Heart left ventricle (tissue), 16 donors: Measurements from ENCODE around the gene MED10. TPM values are rescaled to one million over a fixed set of nuclear protein-coding genes. Genes with fewer than 3 reads are reported as not detected.

Experiments
- ATAC-seq, 4 donors: fragments of 200-7000 bp; cut with Tn5 transposase; one replicate each; pipeline ENCODE4 v1.9.1; 2020 to 2022; ENCODE audit warnings: moderate library complexity in 4 of 4, mild to moderate bottlenecking in 3 of 4, moderate number of reproducible peaks in 1 of 4
- DNase-seq, 5 donors: peaks; one replicate each; pipeline ENCODE4 v3.0.0-alpha.2; 2020
- H3K27ac ChIP-seq, 12 donors: fragments of 200-600 bp; sonication (generic) in 4 of 12; one replicate each; pipeline versions ENCODE4 v1.5.0 to v1.8.0; 2016 to 2022; ENCODE audit warnings: mild to moderate bottlenecking in 2 of 12
- H3K27me3 ChIP-seq, 9 donors: fragments of 200-600 bp; sonication (generic) in 2 of 9; one replicate each; pipeline versions ENCODE4 v1.5.1 to v1.8.0; 2016 to 2022; ENCODE audit warnings: mild to moderate bottlenecking in 3 of 9
- H3K36me3 ChIP-seq, 9 donors: fragments of 200-600 bp; sonication (generic) in 2 of 9; one replicate each; pipeline versions ENCODE4 v1.5.0 to v1.8.0; 2018 to 2022; ENCODE audit warnings: mild to moderate bottlenecking in 2 of 9
- H3K4me1 ChIP-seq, 12 donors: fragments of 200-600 bp; sonication (generic) in 4 of 12; one replicate each; pipeline versions ENCODE4 v1.5.0 to v1.8.0; 2016 to 2022; ENCODE audit warnings: mild to moderate bottlenecking in 3 of 12
- H3K4me3 ChIP-seq, 12 donors: fragments of 200-600 bp; sonication (generic) in 4 of 12; one replicate each; pipeline versions ENCODE4 v1.5.0 to v1.8.0; 2017 to 2022; ENCODE audit warnings: mild to moderate bottlenecking in 9 of 12, moderate library complexity in 4 of 12
- H3K9me3 ChIP-seq, 12 donors: fragments of 200-600 bp; sonication (generic) in 4 of 12; one replicate each; pipeline versions ENCODE4 v1.5.0 to v1.8.0; 2016 to 2022; ENCODE audit warnings: mild to moderate bottlenecking in 1 of 12
- POLR2A ChIP-seq, 2 donors: fragments of 450-650 bp; IDR thresholded peaks; one replicate each; pipeline ENCODE4 v1.6.1; 2017; ENCODE audit warnings: antibody characterized with exemption in 2 of 2, mild to moderate bottlenecking in 2 of 2, moderate library complexity in 2 of 2
- WGBS, 4 donors: extraction: QIAGEN DNeasy Blood & Tissue Kit in 2 of 4; methylation state at CpG; one replicate each; pipeline versions ENCODE4 v1.1.5 to v1.1.7; 2013 to 2018; 5-methylcytosine and 5-hydroxymethylcytosine counted together
- intact Hi-C, 10 donors: fragments of 100-400 bp; cut with DNase I; formaldehyde crosslinking; loops; one replicate each; pipeline versions ENCODE4 v1.11.1 to v1.14.2; 2022
- polyA plus RNA-seq, 2 donors: library from polyadenylated mRNA; stranded (reverse); fragments of 200-250 nt; gene quantifications; one replicate each; pipeline ENCODE4 v1.2.3, GENCODE V29; 2013
- total RNA-seq, 9 donors: library from RNA; depleted of rRNA in 2 of 9; stranded (reverse); fragments of >200 nt in 2 of 9; fragmentation: NEBNext Ultra II Directional in 3 of 9; extraction: Animal tissue kit (Norgen Biotek cat#: 25700) in 3 of 9; gene quantifications; one replicate each; pipeline versions ENCODE4 v1.1.0 to v1.2.4, GENCODE V29; 2016 to 2023
- TF ChIP-seq, protein P1 (sequence below), 12 donors: fragments of 200-600 bp; sonication (generic) in 4 of 12; IDR thresholded peaks; one replicate each; pipeline versions ENCODE4 v1.5.0 to v1.8.0; 2018 to 2022; ENCODE audit warnings: antibody characterized with exemption in 12 of 12, mild to moderate bottlenecking in 5 of 12
- donor health status: ischemic (EF 13 %, LVEDD 7.1; RV severe dilation, severe dysfunction).
- donor health status: healthy with polysubstance abuse.
- donor health status: DM: no; HTN: yes; CAD: no.
- donor health status: DM: no; HTN: no; CAD: no.
- donor health status: ischemic (EF 25% LVEDD 6.9; RV normal size, moderate dysfunction).
- donor health status: ischemic (EF 25% LVEDD 5.7; RV mildly dilated, moderate dysfunction).
- donor health status: healthy.
- donor health status: DM: yes; HTN: yes; CAD: no.
- donor health status: ischemic (EF 35%, LVEDD 5.7; RV mildly dilated, moderate dysfunction).
- donor health status: nonischemic (EF 11% LVEDD 7.7; RV severe dilation, severe dysfunction).
- donor health status: DM: yes; HTN: yes; CAD: no.
- donor health status: PGD.
- donor health status: ischemic (EF 29% LVEDD 5.4; RV normal size, mild dysfunction).
- donor health status: nonischemic (EF 23%, LVEDD 6.1; RV moderate dilation, normal function).

Gene MED10
- total and polyA plus RNA-seq, 11 donors = 13.2 to 51.9 (median 23.9) TPM

DNA sequence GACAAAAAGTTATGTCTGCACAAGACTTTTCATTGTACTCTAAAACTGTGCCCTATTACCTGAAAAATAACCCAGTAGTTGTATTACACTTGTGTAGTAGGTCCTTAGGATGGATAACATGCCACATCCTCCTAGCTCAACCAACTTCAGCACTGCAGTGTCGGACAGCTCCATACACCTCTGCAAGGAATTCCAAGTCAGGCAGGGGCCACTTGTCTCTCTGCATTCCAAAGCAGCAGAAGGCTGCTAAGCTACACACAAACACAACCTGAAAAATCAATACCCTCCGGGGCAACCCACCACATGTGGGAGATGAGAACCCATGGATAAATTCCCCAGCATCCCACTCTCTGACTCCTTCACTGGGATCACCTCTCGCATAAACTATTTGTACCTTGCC is 50.2 kb downstream of the MED10 start:
- H3K27ac ChIP-seq = no peak overlapping the region
- WGBS, 4 donors = 42 to 54% (median 44%) methylated on average over 3 of the region's 3 CpGs
- no peaks in the 10 kb centered on the region for H3K4me1 ChIP-seq
- no peak overlapping the region for H3K4me3 ChIP-seq
- intact Hi-C loops = no loop called here
- no peaks in the 10 kb centered on the region for H3K27me3 ChIP-seq
- ATAC-seq = no peak
- TF ChIP-seq, protein P1, sequence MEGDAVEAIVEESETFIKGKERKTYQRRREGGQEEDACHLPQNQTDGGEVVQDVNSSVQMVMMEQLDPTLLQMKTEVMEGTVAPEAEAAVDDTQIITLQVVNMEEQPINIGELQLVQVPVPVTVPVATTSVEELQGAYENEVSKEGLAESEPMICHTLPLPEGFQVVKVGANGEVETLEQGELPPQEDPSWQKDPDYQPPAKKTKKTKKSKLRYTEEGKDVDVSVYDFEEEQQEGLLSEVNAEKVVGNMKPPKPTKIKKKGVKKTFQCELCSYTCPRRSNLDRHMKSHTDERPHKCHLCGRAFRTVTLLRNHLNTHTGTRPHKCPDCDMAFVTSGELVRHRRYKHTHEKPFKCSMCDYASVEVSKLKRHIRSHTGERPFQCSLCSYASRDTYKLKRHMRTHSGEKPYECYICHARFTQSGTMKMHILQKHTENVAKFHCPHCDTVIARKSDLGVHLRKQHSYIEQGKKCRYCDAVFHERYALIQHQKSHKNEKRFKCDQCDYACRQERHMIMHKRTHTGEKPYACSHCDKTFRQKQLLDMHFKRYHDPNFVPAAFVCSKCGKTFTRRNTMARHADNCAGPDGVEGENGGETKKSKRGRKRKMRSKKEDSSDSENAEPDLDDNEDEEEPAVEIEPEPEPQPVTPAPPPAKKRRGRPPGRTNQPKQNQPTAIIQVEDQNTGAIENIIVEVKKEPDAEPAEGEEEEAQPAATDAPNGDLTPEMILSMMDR (IDR thresholded peaks at IDR 0.05) = no peak
- TF ChIP-seq POLR2A (IDR thresholded peaks at IDR 0.05) = no peak
- peaks cover 0 to 20% (median 0%) of the 10 kb centered on the region in 9 donors for H3K36me3 ChIP-seq
- H3K9me3 ChIP-seq = peaks cover 0 to 27% (median 8%) of the 10 kb centered on the region in 12 donors
- DNase-seq = no peak

DNA sequence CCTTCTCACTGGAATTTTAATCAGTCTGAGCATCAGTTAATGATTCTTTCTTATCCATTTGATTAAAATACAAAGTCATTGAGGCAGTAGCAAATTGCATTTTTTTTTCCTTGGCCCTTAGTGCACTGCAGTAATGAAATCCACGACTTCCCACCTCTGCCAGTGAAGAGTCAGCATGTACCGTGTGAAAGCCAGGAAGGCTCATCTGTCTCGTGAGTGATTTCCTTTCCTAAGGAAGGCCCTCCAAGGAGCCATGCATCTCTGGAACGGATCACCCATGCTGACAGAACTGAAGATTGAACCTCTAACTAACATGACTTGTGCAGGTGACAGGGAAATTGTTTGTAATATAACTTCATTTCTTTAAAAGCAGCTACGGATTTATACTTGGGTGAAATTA is 51.6 kb downstream of the MED10 start:
- Histone ChIP-seq H3K27ac (no peak overlapping the region), H3K27me3 (no peaks in the 10 kb centered on the region), H3K9me3 (peaks cover 0 to 27% (median 8%) of the 10 kb centered on the region in 12 donors), H3K36me3 (peaks cover 0 to 7% (median 0%) of the 10 kb centered on the region in 9 donors), H3K4me1 (no peaks in the 10 kb centered on the region), H3K4me3 (no peak overlapping the region)
- 57 to 72% (median 69%) methylated on average over 5 of the region's 5 CpGs for WGBS, 4 donors
- ATAC-seq = no peak
- intact Hi-C loops = no loop called here
- no peak for DNase-seq
- no peak for TF ChIP-seq POLR2A (IDR thresholded peaks at IDR 0.05)
- TF ChIP-seq, protein P1 (IDR thresholded peaks at IDR 0.05) = no peak

DNA sequence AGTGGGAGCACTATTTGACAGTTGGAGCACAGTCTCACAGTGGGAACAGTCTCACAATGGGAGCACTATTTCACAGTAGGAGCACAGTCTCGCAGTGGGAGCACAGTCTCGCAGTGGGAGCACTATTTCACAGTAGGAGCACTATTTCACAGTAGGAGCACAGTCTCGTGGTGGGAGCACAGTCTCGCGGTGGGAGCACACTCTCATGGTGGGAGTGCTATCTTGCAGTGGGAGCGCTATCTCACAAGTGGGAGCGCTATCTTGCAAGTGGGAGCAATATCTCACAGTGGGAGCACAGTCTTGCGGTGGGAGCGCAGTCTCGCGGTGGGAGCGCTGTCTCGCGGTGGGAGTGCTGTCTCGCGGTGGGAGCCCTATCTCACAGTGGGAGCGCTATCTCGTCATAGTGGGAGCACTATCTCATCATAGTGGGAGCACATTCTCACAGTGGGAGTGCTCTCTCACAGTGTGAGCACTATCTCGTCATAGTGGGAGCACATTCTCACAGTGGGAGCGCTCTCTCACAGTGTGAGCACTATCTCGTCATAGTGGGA is 56.1 kb downstream of the MED10 start:
- no peaks in the 10 kb centered on the region for H3K36me3 ChIP-seq
- WGBS, 4 donors = 78 to 94% (median 90%) methylated on average over 3 to 21 of the region's 21 CpGs
- H3K9me3 ChIP-seq = peaks cover 0 to 11% (median 0%) of the 10 kb centered on the region in 12 donors
- H3K4me1 ChIP-seq = no peaks in the 10 kb centered on the region
- ATAC-seq = peak in 1 of 4 donors; percentile 46
- intact Hi-C loops = no loop called here
- no peaks in the 10 kb centered on the region for H3K27me3 ChIP-seq
- TF ChIP-seq POLR2A (IDR thresholded peaks at IDR 0.05) = no peak
- TF ChIP-seq, protein P1 (IDR thresholded peaks at IDR 0.05) = no peak
- H3K27ac ChIP-seq = no peak overlapping the region
- H3K4me3 ChIP-seq = no peak overlapping the region
- no peak for DNase-seq

Other genes with a start within 250 kb of the MED10 start
- gene UBE2QL1, start 70.3 kb upstream of the MED10 start, total RNA-seq = 10 to 100 TPM in 8 of 9 donors, 1 to 10 TPM in 1; 9.8 to 32.0 (median 21.0) TPM
- 10 to 100 TPM; 11.4 to 15.4 TPM for gene UBE2QL1, start 70.3 kb upstream of the MED10 start, polyA plus RNA-seq